Measurements from ENCODE around the gene BNIP3. TPM values are rescaled to one million over a fixed set of nuclear protein-coding genes. Genes with fewer than 3 reads are reported as not detected.
"Not testable (repeated sequence)": the region's sequence is repeated elsewhere in the genome, so short reads cannot be mapped to it uniquely, and the experiment has no call there.

BNIP3 gene
- total RNA-seq, 1 donor, result 13.5 TPM

DNA sequence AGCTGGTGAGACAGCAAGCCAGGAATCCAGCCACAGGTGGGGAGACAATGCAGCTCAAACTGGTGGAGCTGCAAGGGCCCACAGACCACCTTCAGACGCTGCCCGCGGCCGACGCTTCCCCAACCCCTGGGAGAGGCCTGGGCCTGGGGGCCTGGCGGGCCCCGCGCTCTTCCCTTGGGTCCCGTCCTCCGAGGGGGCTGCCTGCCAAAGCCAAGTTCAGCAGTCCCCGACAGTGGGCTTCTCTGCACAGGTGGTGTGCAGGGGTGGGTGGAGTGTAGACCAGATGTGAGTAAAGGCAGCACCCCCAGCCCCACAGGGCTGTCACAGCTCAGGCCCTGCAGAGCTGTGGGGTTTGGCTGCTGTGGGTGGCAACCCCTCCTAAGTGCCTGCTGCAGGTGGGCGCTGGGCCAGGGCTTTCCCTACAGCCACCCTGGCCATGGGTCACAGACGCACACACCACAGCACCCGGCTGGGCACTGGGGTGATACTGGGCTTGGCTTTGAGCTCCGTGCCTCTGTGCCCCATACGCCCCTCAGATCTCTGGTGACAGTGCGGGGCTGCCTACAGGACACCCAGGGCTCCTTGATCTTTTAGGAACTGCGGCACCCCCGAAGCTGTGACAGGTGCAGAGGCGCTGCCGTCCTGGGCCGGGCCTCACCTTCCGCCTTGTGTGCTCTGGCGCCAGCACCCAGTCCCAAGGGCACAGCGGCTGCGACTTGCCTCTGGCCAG lies 20.5 kb downstream of the BNIP3 start:
- H3K9me3 ChIP-seq (ENCODE audit: low read depth, low read length), result no peaks in the 10 kb centered on the region
- no peaks in the 10 kb centered on the region for H3K27me3 ChIP-seq (ENCODE audit: insufficient read depth, low read length)
- H3K4me1 ChIP-seq (ENCODE audit: insufficient read depth, low read length), result no peaks in the 10 kb centered on the region
- no peak overlapping the region for H3K4me3 ChIP-seq (ENCODE audit: low read length)

DNA sequence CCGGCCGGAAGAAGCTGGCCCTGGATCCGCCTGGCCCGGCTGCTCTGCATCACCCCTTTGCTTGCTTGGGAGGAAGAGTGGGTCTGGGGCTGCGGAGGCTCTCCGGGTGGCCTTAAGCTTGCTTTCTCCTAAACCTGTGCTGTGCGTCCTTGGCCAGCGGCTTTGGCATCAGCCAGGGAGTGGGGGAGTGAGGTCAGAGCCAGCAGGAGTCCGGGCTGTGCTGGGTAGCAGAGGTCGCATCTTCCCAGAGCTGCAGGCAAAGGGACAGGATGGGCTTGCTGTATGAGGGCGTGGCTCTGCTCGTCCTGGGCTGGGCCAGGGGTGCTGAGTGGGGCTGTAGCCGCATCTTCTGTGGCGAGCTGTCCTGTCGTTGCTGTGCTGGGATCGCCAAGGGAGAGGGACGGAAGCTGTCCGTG lies 21.1 kb downstream of the BNIP3 start:
- Histone ChIP-seq H3K9me3 (ENCODE audit: low read depth, low read length) (no peaks in the 10 kb centered on the region), H3K27me3 (ENCODE audit: insufficient read depth, low read length) (no peaks in the 10 kb centered on the region), H3K4me1 (ENCODE audit: insufficient read depth, low read length) (no peaks in the 10 kb centered on the region), H3K4me3 (ENCODE audit: low read length) (no peak overlapping the region)

DNA sequence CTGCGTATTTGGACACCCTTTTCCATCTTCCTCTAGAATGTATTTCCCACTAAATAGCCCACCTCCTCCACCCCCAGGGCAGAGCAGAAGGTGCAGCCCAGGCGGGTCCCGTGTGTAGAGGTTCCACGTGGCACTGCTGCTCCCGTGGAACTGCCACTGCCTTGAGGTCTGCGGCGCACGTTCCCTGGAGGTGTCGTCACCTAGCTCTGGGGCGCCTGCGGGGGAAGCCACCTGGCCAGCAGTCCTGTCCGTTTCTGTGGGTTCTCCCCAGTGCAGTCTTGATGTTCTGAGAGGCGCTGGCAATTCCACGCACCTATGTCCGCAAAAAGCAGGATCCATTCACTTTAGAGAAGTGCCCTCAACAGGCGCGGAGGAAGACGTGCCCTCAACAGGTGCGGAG lies 21.9 kb downstream of the BNIP3 start:
- Histone ChIP-seq H3K27me3 (ENCODE audit: insufficient read depth, low read length) (no peaks in the 10 kb centered on the region), H3K9me3 (ENCODE audit: low read depth, low read length) (no peaks in the 10 kb centered on the region), H3K4me1 (ENCODE audit: insufficient read depth, low read length) (no peaks in the 10 kb centered on the region), H3K4me3 (ENCODE audit: low read length) (no peak overlapping the region)

DNA sequence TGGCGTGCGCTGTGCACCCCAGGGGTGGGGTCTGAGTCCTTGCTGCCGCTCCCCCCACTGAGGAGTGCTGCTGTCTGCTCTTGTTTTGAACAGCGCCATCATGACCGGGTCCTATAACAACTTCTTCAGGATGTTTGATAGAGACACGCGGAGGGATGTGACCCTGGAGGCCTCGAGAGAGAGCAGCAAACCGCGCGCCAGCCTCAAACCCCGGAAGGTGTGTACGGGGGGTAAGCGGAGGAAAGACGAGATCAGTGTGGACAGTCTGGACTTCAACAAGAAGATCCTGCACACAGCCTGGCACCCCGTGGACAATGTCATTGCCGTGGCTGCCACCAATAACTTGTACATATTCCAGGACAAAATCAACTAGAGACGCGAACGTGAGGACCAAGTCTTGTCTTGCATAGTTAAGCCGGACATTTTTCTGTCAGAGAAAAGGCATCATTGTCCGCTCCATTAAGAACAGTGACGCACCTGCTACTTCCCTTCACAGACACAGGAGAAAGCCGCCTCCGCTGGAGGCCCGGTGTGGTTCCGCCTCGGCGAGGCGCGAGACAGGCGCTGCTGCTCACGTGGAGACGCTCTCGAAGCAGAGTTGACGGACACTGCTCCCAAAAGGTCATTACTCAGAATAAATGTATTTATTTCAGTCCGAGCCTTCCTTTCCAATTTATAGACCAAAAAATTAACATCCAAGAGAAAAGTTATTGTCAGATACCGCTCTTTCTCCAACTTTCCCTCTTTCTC lies 26.0 kb downstream of the BNIP3 start:
- H3K4me3 ChIP-seq (ENCODE audit: low read length), result no peak overlapping the region
- no peaks in the 10 kb centered on the region for H3K27me3 ChIP-seq (ENCODE audit: insufficient read depth, low read length)
- H3K4me1 ChIP-seq (ENCODE audit: insufficient read depth, low read length), result no peaks in the 10 kb centered on the region
- no peaks in the 10 kb centered on the region for H3K9me3 ChIP-seq (ENCODE audit: low read depth, low read length)

DNA sequence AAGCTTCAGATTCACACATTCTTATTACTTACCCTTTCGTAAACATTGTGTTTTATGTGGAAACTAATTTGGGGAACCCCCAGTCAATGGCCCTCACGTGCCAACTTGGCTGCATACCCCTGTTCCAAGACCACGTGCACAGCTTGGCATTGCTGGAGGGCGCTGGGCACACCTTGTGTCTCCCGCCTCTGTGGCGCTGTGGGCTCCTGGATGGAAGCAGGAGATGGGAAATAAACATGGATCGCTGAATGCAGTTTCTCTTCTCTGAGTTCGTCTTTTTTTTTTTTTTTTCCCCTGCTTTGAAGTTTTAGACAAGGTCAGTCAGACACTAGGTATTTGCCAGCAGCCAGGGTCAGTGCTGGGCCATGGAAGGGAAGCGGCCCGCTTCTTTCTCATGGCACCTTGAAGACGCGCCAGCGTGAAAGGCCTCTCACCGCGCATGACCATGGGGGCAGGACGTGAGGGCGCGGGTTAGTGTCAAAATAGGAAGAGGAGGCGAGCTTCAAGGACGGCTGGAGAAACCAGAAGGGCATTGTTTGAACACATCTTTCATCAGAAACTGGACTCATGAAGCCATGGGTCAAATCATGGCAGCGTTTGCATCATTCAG lies 27.3 kb downstream of the BNIP3 start:
- no peaks in the 10 kb centered on the region for H3K4me1 ChIP-seq (ENCODE audit: insufficient read depth, low read length)
- H3K27me3 ChIP-seq (ENCODE audit: insufficient read depth, low read length), result no peaks in the 10 kb centered on the region
- no peak overlapping the region for H3K4me3 ChIP-seq (ENCODE audit: low read length)
- no peaks in the 10 kb centered on the region for H3K9me3 ChIP-seq (ENCODE audit: low read depth, low read length)

DNA sequence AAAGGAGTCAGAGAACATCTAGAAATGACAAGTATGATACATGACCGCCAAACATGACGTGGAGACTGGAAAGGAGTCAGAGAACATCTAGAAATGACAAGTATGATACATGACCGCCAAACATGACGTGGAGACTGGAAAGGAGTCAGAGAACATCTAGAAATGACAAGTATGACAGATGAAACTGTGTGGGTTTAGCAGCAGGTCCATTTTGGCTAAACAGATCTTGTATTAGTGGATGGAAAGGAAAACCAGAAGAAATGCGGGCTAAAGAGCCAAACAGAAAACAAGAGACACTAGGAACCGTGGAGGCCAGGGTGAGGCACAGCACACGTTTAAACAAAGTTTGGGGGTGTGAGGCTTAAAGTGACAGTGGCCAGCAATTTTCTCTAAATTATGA lies 31.8 kb downstream of the BNIP3 start:
- not testable (repeated sequence) for H3K9me3 ChIP-seq (ENCODE audit: low read depth, low read length); H3K4me3 ChIP-seq (ENCODE audit: low read length); H3K27me3 ChIP-seq (ENCODE audit: insufficient read depth, low read length); H3K4me1 ChIP-seq (ENCODE audit: insufficient read depth, low read length)

DNA sequence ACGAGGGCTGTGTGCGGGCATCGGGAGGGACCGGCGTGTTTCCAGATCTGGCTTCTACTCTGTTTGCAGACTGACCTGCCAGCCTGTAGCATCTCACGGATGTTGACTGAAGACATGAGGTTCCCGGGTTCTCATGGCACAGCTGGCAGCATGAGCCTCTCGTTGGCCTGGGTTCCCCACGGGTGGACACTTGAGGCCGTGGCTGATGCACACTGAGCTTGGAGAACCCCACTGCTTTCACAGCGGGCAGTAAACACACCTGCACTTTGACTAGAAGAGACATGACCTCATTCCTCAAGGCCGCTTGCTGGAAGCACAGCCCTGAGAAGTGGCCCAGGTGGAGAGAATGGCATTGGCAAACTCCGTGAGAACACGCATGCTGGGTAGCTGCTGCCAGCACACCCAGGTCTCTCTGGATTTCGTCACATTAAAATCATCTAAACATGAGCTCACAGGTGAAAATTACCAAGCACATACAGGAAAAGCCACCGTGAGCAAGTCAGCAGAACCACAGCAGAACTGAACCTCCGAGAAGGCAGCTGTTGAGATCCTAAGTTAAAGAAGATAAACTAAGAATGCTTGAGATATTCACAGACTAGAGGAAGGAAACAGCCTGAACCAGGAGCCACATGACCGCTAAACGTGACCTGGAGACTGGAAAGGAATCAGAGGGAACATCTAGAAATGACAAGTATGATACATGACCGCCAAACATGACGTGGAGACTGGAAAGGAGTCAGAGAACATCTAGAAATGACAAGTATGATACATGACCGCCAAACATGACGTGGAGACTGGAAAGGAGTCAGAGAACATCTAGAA lies 32.5 kb downstream of the BNIP3 start:
- H3K27me3 ChIP-seq (ENCODE audit: insufficient read depth, low read length), result no peaks in the 10 kb centered on the region
- H3K4me1 ChIP-seq (ENCODE audit: insufficient read depth, low read length), result no peaks in the 10 kb centered on the region
- no peaks in the 10 kb centered on the region for H3K9me3 ChIP-seq (ENCODE audit: low read depth, low read length)
- H3K4me3 ChIP-seq (ENCODE audit: low read length), result no peak overlapping the region

DNA sequence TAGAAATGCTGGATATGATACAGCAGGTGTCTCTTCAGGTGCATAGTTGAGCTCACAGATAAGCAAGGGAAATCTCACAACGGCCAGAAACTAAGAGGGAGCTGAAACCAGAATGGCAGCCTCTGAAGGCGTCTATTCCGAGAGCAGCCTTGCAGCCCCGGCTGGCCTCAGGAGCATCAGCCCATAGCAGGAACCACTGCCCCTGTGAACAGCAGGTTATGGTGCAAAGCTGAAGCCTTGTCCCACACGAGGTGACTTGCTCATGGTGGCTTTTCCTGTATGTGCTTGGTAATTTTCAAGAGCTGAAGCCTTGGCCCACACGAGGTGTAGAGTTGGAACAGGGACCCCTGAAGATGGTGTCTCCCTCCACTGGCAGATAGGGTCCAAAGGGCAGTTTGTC lies 33.2 kb downstream of the BNIP3 start:
- Histone ChIP-seq H3K4me3 (ENCODE audit: low read length) (no peak overlapping the region), H3K9me3 (ENCODE audit: low read depth, low read length) (no peaks in the 10 kb centered on the region), H3K27me3 (ENCODE audit: insufficient read depth, low read length) (no peaks in the 10 kb centered on the region), H3K4me1 (ENCODE audit: insufficient read depth, low read length) (no peaks in the 10 kb centered on the region)

DNA sequence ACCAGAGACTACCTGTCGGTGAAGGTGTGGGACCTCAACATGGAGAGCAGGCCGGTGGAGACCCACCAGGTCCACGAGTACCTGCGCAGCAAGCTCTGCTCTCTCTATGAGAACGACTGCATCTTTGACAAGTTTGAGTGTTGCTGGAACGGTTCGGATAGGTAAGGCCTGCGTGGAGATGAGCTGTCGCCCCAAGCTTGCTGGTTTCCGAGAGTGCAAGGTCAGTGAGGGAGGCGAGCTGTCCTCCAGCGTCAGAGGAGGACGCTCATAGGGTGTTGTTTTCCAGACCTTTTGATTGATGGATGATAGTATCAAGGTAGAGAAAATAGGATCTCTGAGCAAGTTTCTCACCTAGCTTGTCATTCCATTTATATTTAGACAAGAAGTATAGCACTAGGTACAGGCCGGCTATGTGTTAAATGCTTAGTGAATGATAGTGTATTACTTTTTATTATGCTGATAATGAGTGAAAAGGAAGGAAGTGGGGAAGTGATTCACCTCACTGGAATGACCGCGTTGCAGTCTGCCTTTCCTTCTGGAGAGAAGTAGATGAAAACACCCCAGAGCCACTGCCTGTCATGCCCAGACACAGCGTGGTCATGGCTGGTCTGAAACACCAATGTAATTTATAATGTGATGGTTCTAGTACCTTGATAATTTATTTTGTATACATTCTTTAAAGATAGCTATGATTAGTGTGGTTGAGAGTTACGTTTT lies 33.9 kb downstream of the BNIP3 start:
- Histone ChIP-seq H3K4me3 (ENCODE audit: low read length) (no peak overlapping the region), H3K9me3 (ENCODE audit: low read depth, low read length) (no peaks in the 10 kb centered on the region), H3K4me1 (ENCODE audit: insufficient read depth, low read length) (no peaks in the 10 kb centered on the region), H3K27me3 (ENCODE audit: insufficient read depth, low read length) (no peaks in the 10 kb centered on the region)

DNA sequence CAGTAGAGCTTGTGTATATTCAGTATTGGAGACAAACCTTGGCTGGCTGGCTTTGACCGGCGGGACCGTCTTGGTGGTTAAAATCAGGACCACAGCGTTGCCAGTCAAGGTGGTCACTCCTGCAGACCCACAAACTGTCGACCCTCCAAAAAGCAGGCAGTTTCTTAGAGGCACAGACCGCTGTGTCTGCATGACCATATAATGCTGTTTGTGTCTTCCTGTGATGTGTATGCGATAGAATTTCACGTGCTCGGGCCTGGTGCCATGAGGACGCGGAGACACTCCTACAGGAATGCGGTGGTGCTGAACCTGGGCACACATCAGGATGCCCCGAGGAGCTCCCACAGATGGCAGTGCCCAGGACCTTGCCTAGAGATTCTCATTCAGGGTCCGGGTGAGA lies 34.8 kb downstream of the BNIP3 start:
- Histone ChIP-seq H3K27me3 (ENCODE audit: insufficient read depth, low read length) (no peaks in the 10 kb centered on the region), H3K9me3 (ENCODE audit: low read depth, low read length) (no peaks in the 10 kb centered on the region), H3K4me3 (ENCODE audit: low read length) (no peak overlapping the region), H3K4me1 (ENCODE audit: insufficient read depth, low read length) (no peaks in the 10 kb centered on the region)

DNA sequence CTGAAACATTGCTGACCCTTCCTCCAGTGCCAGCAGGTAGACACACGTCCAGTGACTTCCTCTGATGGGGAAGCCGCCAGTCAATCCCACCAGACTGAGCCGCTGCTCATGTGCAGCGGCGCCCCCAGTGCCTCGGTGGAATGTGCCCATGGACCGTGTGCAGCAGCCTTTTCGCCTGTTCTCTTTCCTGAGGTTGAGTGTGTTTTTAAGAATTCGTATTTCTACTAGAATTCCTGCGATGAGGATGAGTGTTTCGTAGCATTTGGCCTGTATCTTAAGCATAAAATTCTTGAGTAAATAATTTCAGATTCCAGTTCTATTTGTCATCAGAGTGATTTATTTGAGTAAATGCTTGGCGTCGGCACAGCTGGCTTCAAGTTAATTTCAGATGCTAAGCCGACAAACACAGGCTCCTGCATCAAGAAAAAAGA lies 35.4 kb downstream of the BNIP3 start:
- Histone ChIP-seq H3K27me3 (ENCODE audit: insufficient read depth, low read length) (no peaks in the 10 kb centered on the region), H3K9me3 (ENCODE audit: low read depth, low read length) (no peaks in the 10 kb centered on the region), H3K4me3 (ENCODE audit: low read length) (no peak overlapping the region), H3K4me1 (ENCODE audit: insufficient read depth, low read length) (no peaks in the 10 kb centered on the region)

DNA sequence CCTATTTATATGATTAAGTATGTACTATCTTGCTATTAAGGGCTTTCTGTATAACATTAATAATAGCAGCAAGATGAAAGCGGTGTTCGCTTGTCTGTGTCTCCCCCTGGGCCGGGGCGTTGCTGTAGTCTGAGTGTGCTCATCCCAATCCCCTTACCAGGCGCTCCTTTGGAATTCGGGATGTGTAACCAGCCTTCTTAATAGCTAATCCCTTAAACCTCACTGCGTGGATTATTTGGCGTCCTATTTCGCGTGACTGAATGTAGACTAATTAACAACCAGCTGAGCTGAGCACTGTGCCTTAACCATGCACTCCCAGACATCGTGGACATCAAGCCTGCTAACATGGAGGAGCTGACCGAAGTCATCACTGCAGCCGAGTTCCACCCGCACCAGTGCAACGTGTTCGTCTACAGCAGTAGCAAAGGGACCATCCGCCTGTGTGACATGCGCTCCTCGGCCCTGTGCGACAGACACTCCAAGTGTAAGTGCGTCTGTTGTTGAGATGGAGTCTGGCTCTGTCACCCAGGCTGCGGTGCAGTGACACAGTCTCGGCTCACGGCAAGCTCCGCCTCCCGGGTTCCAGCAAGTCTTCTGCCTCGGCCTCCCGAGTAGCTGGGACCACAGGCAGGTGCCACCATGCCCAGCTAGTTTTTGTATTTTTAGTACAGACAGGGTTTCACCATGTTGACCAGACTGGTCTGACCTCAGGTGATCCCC lies 36.6 kb downstream of the BNIP3 start:
- no peaks in the 10 kb centered on the region for H3K9me3 ChIP-seq (ENCODE audit: low read depth, low read length)
- no peak overlapping the region for H3K4me3 ChIP-seq (ENCODE audit: low read length)
- no peaks in the 10 kb centered on the region for H3K27me3 ChIP-seq (ENCODE audit: insufficient read depth, low read length)
- no peaks in the 10 kb centered on the region for H3K4me1 ChIP-seq (ENCODE audit: insufficient read depth, low read length)

DNA sequence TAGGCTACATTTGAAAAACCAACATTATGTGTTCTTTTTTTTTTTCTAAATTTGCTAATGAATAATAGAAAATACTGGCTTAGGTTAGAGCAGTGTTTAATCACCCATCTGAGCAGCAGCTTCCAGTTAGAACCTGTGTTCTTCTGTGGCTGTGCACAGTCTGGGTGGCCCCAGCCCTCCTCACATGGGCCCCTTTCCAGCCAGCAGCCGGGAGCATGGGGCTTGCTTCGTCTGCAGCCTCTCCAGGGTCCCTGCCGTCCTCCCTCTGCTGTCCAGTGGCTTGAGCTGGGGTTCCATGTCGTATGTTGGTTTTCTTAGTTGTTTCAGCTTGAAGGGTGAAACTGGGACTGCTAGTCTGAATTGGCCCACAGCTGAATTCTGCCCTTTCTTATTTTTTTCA lies 37.3 kb downstream of the BNIP3 start:
- no peaks in the 10 kb centered on the region for H3K27me3 ChIP-seq (ENCODE audit: insufficient read depth, low read length)
- H3K4me3 ChIP-seq (ENCODE audit: low read length), result no peak overlapping the region
- no peaks in the 10 kb centered on the region for H3K9me3 ChIP-seq (ENCODE audit: low read depth, low read length)
- H3K4me1 ChIP-seq (ENCODE audit: insufficient read depth, low read length), result no peaks in the 10 kb centered on the region
